Fibroblast of peridontal ligament (primary cell): ENCODE data around the gene SLC4A1AP.

Source experiments
- DNase-seq: peaks from one replicate; pipeline ENCODE4 v3.0.0-alpha.2; 2010; ENCODE audit errors: extremely low read depth

SLC4A1AP gene

GRCh38 chr2:27741673-27742072, 78.0 kb downstream of the SLC4A1AP start:
- no peak for DNase-seq

- no peak for DNase-seq
Measured at GRCh38 chr2:27742571-27742970, 78.9 kb downstream of the SLC4A1AP start.
